Measurements from ENCODE around the gene ZNF629.

Gene ZNF629

DNA sequence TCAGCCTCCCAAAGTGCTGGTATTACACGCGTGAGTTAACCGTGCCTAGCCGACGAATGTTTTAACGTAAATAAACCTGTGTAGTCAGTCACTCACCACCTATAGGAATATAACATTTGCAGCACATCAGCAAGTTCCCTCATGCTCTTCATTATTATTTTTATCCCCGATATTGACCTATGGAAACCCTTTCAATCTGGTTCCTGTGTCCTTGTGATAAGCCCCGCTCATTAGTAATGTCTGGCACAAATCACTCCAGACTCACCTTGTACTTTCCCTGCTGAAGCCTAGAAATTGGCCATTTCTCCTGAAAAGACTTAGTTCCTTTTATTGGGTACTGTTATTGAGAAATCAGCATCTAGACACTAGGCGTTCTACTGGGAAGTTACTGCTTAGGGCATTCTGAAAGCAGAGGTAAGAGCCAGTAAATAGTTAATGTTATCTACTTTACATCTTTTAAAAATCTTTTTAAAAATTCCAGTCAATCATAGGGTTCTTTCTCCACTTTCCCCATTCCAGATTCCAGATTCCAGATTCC is 40.3 kb downstream of the ZNF629 start:
- DNase-seq = no peak

DNA sequence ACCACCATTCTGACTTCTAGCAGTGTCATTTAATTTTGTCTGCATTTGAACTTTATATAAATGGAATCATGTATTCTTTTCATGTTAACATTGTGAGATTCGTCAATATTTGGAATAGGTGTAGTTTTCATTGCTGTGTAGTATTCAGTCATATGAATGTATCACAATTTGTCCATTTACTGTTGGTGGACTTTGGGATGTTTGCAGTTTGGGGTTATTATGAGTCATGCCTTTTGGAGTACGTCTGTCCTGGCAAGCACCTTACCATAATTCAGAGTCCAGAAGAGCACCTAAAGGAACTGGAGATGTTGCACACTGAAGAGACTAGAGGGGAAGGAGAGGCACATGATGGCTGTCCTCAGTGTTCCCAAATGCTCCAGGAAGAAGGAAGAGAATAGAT is 41.9 kb downstream of the ZNF629 start:
- DNase-seq = no peak

DNA sequence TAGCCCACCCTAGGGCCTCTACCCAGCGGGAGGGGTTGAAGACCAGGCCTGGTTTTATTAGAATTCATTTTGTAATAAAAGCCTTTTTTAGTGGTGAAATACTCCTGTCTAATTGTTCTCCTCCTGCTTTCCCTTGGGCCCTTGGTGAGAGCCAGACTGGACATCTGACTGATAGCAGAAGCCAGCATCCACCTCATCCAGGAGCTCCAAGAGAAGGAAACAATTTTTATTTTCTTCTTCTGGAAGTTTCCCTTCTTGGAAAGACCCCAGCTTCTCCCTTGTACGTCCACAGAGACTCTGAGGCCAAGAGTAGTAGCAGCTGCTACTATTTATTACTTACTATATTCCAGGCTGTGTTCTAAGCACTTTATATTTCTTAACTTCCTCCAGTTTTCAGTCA is 42.8 kb downstream of the ZNF629 start:
- no peak for DNase-seq

DNA sequence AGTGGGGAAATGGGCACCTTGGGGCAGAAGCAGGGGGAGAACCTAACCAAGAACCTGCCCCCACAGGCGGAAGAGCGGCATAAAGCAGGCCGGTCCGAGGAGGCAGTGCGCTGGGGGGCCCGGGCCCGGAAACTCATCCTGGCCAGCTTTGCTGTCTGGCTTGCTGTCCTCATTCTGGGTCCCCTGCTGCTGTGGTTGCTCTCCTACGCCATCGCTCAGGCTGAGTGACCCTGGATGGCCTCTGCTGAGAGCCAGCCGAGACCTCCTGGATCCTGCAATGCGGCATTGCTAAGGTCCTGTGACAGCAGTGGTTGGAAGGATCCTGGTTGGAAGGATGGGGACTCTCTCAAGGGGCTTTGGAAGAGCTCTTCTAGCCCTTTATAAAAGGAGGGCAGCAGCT is 43.3 kb downstream of the ZNF629 start:
- DNase-seq = no peak

DNA sequence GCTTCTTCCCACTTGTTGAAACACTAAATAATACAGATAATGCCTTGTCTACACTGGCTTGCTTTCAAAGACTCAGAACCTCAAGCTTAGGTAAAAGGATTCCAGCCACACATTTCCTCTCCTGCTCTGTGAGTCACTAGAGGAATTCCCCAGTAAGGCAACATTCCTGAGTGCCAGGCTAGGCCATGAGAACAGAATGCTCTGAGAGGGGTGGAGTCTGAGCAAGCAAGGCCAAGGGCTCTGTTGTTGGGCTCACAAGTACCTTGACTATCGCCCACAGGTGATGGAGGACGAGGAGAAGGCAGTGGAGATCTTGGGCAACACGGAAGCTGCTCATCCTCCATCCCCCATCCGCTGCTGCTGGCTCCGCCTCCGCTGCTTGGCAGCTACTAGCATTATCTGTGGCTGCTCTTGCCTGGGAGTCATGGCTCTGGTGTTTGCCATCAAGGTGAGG is 45.5 kb downstream of the ZNF629 start:
- DNase-seq = peak; percentile 97

DNA sequence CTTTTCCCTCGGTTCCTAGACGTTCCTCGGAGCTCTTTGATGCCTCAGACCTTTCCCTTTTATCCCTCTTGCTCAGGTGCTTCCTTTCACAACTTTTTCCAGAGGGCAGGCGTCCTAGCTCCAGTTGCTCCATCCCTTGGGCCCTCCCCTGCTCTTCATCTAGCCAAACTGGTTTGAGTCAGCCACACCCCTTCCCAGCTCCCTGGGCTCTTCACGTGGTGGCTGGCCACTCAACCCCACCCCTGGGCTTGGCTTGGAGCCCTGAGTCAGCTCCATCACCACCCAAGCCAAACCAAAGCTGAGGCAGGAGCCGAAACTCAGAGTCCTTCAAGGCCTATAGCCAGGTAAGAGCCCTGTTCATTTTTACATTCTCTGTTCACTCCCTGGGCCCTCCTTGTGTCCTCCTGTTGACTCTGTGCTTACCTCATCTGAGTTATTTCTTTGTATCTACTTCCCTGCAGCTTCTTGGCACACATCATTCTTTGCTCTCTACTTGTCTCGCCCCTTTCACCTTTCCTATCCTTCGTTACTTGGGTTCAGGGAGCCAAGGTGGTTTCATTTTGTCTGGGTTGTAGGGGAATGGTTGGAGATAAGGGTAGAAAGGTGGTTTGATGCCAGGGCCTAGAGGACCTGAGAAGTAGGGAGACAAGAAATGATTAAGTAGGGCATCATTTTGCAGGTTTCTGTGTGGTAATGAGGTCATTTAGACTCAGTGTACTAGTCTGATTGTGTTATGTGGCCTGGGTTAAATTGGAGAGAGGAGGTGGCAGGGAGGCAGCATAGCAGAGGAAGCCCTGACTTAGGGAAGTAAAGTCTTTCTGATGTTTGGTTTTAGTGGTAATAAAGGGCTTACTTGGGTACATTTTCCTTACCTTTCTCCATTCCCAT is 46.4 kb downstream of the ZNF629 start:
- DNase-seq = peak; percentile 97

DNA sequence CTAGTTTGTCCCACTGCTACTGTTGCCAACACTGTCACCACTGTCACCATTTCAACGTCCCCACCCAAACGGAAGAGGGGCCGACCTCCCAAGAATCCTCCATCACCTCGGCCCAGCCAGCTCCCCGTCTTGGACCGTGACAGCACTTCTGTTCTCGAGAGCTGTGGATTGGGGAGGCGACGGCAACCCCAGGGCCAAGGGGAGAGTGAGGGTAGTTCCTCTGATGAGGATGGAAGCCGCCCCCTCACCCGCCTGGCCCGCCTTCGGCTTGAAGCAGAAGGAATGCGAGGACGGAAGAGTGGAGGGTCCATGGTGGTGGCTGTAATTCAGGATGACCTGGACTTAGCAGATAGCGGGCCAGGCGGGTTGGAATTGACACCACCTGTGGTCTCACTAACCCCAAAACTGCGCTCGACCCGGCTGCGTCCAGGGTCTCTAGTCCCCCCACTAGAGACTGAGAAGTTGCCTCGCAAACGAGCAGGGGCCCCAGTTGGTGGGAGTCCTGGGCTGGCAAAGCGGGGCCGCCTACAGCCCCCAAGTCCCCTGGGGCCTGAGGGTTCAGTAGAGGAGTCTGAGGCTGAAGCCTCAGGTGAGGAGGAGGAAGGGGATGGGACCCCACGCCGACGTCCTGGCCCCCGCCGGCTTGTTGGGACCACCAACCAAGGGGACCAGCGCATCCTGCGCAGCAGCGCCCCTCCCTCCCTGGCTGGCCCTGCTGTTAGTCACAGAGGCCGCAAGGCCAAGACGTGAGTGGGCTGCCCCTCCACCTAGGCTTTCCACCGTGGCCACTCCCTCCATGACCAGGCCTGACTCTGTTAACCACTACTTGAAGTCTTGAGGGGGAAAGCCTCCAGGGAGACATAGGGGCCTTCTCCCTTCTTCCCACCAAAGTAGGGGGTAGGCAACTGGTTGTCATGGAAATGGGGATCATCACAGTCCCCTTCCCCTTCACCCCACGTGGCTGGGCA is 47.7 kb downstream of the ZNF629 start:
- peak; percentile 62 for DNase-seq

DNA sequence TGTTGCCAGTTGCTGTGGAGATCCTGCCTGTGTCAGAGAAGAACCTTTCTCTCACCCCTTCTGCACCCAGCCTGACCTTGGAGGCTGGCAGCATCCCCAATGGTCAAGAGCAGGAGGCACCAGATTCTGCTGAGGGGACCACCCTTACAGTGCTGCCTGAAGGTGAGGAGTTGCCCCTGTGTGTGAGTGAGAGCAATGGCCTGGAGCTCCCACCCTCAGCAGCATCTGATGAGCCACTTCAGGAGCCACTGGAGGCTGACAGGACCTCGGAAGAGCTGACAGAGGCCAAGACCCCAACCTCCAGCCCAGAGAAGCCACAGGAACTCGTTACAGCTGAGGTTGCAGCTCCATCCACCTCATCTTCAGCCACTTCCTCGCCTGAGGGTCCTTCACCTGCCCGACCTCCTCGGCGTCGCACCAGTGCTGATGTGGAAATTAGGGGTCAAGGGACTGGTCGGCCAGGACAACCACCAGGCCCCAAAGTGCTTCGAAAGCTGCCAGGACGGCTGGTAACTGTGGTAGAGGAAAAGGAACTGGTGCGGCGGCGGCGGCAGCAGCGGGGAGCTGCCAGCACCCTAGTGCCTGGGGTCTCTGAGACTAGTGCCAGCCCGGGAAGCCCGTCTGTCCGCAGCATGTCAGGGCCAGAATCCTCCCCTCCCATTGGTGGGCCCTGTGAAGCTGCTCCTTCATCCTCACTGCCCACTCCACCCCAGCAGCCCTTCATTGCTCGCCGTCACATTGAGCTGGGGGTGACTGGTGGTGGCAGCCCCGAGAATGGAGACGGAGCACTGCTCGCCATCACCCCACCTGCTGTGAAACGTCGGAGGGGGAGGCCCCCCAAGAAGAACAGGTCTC is 49.0 kb downstream of the ZNF629 start:
- no peak for DNase-seq

DNA sequence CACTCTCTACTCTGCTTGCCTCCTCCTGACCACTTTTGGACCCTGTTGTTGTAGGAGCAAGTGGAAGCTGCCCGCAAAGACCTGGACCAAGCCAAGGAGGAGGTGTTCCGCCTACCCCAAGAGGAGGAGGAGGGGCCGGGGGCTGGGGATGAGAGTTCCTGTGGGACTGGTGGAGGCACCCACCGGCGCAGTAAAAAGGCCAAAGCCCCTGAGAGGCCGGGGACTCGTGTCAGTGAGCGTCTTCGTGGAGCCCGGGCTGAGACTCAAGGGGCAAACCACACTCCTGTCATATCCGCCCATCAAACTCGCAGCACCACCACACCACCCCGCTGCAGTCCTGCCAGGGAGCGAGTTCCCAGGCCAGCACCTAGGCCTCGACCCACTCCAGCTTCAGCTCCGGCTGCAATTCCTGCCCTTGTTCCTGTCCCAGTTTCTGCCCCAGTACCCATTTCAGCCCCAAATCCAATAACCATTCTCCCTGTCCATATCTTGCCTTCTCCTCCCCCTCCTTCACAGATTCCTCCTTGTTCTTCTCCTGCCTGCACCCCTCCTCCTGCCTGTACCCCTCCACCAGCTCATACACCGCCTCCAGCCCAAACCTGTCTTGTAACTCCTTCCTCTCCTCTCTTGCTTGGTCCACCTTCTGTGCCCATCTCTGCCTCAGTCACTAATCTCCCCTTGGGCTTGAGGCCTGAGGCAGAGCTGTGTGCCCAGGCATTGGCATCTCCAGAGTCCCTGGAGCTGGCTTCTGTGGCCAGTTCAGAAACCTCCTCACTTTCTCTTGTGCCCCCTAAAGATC is 49.8 kb downstream of the ZNF629 start:
- DNase-seq = no peak

DNA sequence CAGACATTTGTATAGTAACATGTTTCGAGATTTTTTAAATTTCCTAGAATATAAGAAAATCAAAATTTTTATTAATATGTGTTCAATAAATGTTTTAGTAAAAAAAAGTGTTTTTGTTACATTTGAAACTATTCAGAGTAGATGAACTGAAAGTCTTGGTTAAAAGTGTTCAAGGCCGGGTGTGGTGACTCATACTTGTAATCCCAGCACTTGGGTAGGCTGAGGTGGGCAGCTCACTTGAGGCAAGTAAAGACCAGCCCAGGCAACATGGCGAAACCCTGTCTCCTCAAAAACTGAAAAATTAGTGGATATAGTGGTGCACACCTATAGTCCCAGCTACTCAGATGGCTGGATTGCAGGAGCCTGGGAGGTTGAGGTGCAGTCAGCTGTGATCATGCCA is 55.6 kb downstream of the ZNF629 start:
- DNase-seq = no peak

DNA sequence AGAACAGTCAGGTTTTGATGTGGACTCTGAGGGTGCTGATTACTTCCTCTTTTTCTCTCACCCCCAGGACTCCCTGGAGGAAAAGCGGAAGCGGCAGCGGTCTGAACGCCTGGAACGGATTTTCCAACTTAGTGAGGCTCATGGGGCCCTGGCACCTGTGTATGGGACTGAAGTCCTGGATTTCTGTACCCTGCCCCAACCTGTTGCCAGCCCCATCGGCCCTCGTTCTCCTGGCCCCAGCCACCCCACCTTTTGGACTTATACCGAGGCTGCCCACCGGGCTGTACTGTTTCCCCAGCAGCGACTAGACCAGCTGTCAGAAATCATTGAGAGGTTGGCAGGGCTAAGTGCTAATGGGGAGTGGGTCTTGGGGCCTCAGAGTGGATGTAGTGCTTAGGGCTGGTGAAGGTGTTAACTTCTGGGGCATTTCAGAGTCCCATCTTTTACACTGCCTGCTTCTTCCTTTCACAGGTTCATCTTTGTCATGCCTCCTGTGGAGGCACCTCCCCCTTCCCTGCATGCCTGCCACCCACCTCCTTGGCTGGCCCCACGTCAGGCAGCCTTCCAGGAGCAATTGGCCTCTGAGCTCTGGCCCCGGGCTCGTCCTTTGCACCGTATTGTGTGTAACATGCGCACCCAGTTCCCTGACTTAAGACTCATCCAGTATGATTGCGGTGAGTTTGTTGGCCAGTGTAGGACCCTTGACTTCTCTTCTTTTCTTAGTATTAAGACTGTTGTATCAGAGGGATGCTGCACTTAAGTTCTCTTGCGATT is 57.9 kb downstream of the ZNF629 start:
- DNase-seq = no peak

Measured in islet precursor cell (in vitro differentiated cells).